Stimulated activated CD4-positive, alpha-beta T cell treated with anti-CD3 and anti-CD28 coated beads, Interleukin-12 subunit alpha, Interleukin-12 subunit beta, amount 100 ng/mL, for 24 hours (primary cell): Measurements from ENCODE around the gene ANTXR1.

ENCODE experiments used
- DNase-seq, 2 experiments: peaks; one replicate each; pipeline ENCODE4 v3.0.0-alpha.2; 2020; ENCODE audit warnings: low read depth in 2 of 2

The ANTXR1 gene

DNA sequence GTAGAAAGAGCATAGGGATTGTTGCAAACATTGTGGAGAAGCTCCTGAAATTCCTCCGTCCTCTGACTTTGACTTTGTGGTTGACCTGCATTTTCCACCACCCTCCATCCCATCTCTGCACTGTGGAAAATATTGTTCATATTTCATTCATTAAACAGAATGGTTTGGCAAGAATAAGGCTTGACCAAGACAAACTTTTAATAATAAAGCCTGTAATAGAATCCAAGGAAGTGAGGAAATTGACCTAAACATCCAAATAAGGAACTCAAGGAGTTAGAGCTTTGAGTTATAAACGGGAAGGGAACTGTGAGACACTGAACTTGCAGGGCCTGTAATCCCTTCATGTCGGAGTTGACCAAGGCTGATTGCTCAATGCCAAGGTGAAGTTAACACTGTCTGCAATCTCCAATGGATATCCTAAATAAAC, 258.9 kb downstream of the ANTXR1 start:
- no peak for DNase-seq

DNA sequence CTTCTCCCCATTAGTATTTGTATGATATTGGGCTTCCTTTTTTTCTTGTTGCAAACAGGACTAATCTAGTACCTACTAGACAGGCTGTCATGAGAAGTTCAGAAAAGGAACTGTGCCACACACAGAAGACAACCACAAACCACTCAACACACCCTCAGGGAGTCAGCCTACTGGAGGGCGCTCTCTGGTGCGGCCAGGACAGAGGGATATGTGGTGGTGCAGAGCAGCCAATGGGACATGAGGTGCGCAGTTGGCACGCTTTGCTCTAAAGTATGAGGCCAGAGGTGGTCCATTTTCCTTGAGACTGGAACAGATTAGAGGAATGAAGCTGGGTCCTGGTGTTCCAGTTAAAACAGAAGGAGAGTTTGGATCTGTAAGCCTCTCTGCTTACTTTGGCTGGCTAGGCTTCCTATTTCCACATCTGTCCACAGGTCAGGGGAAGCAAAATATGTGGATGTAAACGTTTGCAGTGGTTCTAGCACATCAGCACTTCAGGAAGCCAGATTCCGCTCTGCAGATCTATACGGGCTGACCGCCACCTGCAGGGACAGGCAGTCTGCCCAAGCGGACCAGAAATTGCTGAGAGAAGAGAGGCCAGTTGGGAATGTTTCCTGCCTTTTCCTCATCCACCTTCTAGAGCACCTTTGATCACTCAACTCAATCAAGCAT, 260.0 kb downstream of the ANTXR1 start:
- no peak for DNase-seq

GRCh38 chr2:69275490-69275889, 262.5 kb downstream of the ANTXR1 start:
- no peak for DNase-seq

- no peak for DNase-seq
These were observed 265.4 kb downstream of the ANTXR1 start for GRCh38 chr2:69278366-69278765.

DNA sequence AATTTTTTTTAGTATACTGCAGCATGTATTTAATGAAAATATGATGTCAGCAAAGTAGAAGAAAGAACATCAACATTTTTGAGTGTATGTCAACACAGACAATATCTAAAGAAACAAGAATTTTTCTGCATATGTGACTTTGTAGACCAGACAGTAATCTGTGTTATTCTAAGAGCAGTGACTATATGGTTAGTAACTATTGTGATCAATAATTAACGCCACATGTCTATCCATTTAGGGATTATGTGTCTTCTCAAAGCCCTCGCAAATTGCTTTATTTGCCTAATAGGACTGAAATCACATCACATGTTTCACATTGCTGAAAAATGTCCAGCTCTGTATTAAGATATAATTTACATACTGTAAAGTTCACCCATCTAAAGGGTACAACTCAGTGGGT, 266.2 kb downstream of the ANTXR1 start:
- no peak for DNase-seq

DNA sequence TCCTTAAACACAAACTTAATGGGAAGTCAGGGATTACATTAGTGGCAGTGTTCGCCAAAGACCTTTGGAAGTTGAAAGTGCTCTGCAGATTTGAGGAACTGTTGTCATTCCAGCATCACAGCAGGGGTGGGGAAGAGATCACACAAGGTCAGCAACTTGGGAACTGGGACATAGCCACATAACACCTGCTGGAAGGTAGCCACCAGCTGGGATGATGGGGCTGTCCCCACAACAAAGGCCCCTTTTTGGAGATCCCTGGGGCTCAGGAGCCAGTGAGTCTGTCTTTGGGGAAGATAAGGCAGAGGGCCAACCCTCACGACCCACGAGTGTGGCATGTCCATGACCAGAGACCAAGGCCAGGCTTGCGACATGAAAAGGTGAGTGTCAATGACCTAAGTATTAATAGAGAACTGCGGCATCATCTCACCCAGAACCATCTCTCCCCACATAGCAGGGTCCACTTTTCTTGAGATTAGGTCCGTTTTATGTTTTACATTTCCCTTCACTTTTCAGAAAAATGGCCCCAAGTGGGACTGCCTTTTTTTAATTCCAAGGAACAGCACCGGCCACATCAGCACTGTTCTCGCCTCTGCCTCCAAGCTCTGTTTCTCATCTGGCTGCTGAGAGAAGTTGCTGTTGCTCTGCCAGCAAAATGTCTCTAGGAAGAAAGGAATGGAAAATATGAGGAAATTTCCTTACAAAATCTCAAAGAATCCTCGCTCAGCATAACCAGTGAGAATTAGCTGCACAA, 267.1 kb downstream of the ANTXR1 start:
- no peak for DNase-seq

GRCh38 chr2:69280796-69281412, 267.9 kb downstream of the ANTXR1 start:
- DNase-seq = no peak

- DNase-seq = no peak
These were observed 272.5 kb downstream of the ANTXR1 start for GRCh38 chr2:69285379-69285894.

DNA sequence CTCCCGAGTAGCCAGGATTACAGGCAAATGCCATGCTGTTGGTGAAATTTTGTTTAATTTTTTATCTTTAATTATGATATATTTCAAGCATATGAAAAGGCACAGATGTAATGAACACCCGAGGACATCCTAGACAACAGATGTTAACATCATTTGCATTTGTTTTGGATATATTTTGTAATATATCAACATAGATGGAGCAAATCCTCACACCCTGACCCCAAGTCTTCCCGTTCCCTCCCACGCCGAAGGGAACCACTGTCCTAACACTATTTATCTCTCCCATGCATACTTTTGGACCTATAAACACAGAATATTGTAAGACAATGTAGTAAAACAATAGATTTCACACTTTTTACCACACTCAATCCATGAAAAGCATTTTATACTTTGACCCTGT, 274.6 kb downstream of the ANTXR1 start:
- no peak for DNase-seq

GRCh38 chr2:69288429-69288828, 275.4 kb downstream of the ANTXR1 start:
- no peak for DNase-seq

DNA sequence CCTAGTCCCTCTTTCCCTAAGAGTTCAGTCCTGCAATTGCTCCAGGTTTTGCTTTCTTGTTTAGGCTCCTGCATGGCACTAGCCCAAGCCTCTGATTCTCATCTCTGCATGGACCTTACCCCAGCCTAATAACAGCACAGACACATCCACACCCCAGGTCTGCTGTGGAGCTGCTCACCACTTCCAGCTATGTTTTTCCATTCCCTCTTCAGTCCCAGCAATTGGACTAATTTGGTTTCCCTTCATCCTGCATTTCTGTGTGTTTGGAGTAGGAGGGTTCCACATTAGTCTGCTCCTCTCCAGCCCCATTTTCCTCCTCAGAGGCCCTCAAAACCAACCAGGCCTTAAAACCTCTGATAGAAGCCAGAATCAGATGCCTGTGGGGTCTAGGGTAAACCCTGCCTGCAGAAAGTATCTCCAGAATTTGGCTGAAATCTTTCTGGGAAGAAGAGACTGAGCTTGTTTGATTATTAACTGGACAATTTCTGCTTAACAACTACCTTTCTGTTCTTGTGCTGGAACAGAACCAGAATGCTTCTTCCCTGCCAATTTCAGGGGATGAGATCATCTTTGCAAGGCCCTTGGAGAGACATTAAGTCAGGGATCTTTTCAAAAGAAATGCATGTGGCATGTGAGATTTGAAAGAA, 278.1 kb downstream of the ANTXR1 start:
- DNase-seq = no peak

GRCh38 chr2:69291721-69292120, 278.7 kb downstream of the ANTXR1 start:
- no peak for DNase-seq

DNA sequence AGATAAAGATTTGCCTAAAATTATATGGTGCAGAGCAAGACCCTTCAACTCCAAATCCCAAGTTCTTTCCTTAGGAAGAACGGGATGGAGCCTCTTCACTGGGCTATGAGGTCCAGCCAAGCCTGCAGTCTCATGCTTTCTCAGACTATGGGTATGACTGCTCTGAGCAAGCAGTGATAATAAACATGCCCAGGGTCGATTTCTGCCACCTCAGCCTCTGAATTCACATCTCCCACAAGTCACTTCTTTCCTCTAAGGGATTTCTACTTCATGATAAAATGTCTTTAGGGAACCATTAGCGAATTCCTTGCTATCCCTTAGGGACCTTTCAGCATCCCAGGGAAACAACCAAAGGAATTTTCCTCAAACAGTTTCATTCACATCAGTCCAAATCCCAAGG, 279.3 kb downstream of the ANTXR1 start:
- no peak for DNase-seq

DNA sequence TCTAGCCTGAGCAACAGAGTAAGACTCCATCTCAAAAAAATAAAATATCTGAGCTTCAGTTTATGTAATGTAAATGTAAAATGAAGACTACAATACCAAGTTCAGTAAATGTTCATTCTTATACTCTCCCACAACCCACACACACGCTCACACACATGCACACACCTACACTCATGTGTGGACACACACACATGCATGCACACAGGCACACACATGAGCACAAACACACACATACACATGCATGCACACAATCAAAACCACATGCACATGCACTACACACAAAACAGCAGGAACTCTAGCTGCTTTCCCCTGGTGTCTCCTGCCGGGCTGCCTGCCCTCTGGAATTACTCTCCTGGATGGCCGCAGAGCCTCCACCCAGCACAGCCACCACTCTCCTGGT, 283.4 kb downstream of the ANTXR1 start:
- no peak for DNase-seq

GRCh38 chr2:69297216-69297615, 284.2 kb downstream of the ANTXR1 start:
- no peak for DNase-seq

DNA sequence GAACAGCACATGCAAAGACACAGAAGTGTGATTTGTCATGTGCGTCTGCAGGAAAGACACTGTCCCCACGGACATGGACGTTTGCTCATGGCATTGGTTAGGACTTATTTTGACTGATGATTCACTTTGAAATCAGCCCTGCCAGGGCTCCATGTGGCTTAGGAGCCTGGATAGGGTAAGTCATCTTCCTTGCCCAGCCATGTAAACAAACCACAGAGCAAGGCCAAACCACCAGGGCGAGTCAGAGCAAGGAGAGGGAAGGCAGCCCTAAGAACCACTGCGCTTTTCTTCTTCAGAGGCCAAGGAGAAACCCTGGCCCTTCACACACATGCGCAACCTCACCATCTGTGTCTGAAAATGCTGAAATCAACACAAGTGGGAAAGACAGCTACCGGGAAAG, 285.3 kb downstream of the ANTXR1 start:
- DNase-seq = no peak

DNA sequence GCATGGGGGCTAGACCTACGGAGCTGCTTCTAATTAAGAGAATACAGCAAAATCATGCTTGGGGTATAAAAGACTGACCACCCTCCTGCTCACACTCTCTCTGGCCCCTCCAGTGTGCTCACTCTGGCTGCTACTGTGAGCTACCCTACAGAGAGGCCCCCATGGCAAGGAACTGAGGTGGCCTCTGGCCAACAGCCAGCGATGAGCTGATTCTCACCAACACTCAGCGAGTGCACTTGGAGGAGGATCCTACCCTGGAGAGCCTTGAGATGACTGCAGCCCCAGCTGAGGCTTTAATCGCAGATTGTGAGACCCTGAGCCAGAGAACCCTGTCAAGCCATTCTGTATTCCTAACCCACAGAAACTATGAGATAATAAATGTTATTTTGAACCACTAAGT, 285.9 kb downstream of the ANTXR1 start:
- DNase-seq = no peak
